Measurements from ENCODE around the gene SHROOM2.
"Not testable (repeated sequence)": the region's sequence is repeated elsewhere in the genome, so short reads cannot be mapped to it uniquely, and the experiment has no call there.

Gene SHROOM2

DNA sequence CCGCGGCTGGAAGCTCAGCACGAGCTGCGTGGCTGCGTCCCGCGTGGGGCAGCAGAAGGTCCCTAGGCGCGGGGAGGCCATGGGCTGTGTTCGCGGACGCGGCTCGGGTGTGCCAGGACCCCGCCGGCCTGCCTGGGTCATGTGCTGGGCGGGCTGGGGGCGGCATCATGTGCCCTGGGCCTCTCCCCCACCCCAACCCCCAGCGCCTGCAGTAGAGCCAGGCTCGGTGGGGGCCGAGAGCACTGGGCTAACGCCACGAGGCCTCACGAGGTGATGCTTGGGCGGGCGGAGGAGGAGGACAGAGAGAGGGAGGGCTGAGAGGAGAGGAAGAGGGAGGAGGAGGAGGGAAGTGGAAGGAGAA, 20.5 kb upstream of the SHROOM2 start, which contains the start of gene GPR143:
Gene GPR143, minus strand, starts transcription at position 111 of the 361 bp plus-strand sequence. Its CDS starts 30 bp downstream, at position 81.
- TF ChIP-seq, protein P1, sequence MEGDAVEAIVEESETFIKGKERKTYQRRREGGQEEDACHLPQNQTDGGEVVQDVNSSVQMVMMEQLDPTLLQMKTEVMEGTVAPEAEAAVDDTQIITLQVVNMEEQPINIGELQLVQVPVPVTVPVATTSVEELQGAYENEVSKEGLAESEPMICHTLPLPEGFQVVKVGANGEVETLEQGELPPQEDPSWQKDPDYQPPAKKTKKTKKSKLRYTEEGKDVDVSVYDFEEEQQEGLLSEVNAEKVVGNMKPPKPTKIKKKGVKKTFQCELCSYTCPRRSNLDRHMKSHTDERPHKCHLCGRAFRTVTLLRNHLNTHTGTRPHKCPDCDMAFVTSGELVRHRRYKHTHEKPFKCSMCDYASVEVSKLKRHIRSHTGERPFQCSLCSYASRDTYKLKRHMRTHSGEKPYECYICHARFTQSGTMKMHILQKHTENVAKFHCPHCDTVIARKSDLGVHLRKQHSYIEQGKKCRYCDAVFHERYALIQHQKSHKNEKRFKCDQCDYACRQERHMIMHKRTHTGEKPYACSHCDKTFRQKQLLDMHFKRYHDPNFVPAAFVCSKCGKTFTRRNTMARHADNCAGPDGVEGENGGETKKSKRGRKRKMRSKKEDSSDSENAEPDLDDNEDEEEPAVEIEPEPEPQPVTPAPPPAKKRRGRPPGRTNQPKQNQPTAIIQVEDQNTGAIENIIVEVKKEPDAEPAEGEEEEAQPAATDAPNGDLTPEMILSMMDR (IDR thresholded peaks at IDR 0.05; ENCODE audit: low read depth, low read length): no peak
- H3K4me3 ChIP-seq (ENCODE audit: low read depth, low read length): no peak within 1 kb of the TSS

DNA sequence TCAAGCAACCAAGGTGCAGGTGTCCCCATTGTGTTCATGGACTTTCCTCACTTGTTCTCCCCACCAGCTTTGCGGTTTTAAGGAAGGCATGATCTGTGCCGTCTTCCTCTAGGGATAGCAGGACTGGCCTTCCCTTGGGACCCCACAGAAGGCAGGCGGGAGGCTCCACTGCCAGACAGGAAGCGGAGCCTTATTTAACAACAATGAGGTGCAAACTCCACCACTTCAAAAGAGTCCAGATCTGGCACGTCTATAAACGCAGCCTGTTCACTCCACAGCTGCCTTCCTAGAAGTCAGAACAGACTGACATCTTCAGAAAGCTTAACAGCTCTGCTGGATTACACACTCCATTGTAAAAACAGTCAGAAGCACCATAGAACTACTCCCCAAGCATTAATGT, 18.9 kb upstream of the SHROOM2 start:
- TF ChIP-seq, protein P1 (IDR thresholded peaks at IDR 0.05; ENCODE audit: low read depth, low read length): no peak
- H3K4me3 ChIP-seq (ENCODE audit: low read depth, low read length): no peak overlapping the region

DNA sequence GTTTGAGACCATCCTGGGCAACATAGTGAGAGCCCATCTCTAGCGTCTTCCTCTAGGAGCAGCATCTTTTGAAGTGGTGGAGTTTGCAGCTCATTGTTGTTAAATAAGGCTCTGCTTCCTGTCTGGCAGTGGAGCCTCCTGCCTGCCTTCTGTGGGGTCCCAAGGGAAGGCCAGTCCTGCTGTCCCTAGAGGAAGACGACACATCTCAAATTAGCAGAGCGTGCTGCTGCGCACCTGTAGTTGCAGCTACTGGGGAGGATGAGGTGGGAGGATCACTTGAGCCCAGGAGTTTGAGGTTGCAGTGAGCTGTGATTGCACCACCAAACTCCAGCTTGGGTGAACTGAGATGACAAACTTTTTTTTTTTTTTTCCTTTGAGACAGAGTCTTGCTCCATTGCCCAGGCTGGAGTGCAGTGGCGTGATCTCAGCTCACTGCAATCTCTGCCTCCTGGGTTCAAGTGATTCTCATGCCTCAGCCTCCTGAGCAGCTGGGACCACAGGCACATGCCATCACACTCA, 17.8 kb upstream of the SHROOM2 start:
- H3K4me3 ChIP-seq (ENCODE audit: low read depth, low read length): not testable (repeated sequence)

DNA sequence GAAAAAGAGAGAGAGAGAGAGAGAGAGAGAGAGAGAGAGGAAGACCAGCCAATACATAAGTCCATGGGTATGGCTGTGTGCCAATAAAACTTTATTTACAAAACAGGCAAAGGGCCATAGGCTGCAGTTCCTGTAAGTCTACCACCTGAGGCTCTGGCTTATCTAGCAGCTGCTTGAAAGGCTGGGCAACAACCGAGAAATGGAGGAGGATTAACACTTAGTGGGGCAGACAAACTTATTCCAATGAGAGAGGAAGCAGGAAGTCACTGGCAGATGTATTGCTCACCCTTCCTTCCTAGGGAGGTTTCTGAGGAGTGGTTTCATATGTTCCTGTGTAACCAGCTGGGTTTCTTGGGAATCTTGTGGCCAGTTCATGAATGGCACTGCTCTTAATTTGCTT, 15.9 kb upstream of the SHROOM2 start:
- no peak overlapping the region for H3K4me3 ChIP-seq (ENCODE audit: low read depth, low read length)
- TF ChIP-seq, protein P1 (IDR thresholded peaks at IDR 0.05; ENCODE audit: low read depth, low read length): no peak

DNA sequence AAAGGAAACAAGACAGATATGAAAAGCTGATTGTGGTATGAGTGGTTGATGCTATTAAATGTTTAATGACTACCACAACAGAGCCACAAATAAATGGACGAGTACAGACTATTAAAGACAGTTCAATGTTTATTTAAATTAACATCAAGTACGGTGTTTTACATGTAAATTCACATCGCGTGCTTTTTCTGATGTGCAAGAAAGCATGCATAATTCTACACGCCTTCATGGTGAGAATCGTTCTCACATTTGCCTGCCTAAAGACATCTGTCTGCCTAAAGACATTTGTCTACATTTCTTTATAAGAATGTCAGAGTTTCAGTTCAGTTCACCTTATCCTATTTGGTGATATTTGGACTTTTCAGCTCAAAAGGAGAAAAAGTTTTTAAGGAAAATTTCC, 13.3 kb upstream of the SHROOM2 start:
- TF ChIP-seq, protein P1 (IDR thresholded peaks at IDR 0.05; ENCODE audit: low read depth, low read length): no peak
- H3K4me3 ChIP-seq (ENCODE audit: low read depth, low read length): no peak overlapping the region

DNA sequence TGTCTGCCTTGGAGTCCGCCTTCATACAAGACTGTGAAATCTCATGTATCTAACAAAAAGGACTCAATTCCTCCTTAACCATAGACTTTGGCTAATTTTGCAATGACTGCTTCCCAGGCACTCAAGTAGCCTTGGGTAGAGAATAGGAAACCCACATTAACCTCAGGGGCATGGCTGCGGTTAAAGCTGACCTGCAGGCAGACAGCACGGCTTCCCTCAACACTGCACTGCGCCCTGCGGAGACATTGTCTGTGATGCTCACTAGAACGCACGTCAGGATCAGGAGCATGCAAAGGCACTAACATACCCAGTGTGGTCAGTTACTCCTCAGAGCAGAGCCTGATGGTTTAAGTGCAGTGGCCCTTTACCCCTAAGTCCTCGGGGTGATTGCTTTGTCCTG, 10.3 kb upstream of the SHROOM2 start:
- no peak overlapping the region for H3K4me3 ChIP-seq (ENCODE audit: low read depth, low read length)
- TF ChIP-seq, protein P1 (IDR thresholded peaks at IDR 0.05; ENCODE audit: low read depth, low read length): no peak

DNA sequence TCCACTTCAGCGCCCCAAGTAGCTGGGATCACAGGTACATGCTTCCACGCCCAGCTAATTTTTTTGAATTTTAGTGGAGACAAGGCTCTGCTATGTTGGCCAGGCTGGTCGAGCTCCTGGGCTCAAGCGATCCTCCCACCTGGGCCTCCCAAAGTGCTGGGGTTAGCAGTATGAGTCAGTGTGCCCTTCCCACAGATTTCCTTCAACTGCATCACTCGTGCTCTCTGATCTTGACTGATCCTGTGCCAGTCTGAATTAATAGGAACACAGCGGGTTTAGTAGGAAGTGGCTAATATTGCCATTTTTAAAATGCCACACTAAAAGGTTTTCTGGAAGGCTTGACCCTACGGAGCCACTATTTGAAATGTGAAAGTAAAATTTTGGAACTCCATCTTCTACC, 4.3 kb upstream of the SHROOM2 start:
- H3K4me3 ChIP-seq (ENCODE audit: low read depth, low read length): no peak overlapping the region
- TF ChIP-seq, protein P1 (IDR thresholded peaks at IDR 0.05; ENCODE audit: low read depth, low read length): no peak

DNA sequence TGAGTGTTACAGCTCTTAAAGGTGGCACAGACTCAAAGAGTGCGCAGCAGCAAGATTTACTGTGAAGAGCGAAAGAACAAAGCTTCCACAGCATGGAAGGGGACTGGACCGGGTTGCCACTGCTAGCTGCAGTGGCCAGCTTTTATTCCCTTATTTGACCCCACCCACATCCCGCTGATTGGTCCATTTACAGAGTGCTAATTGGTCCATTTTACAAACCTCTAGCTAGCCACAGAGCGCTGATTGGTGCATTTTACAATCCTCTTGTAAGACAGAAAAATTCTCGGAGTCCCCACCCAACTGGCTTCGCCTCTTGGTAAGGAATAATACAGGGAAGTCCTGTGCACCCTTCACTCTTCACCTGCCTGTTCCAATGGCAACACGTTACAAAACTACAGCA, 1.9 kb upstream of the SHROOM2 start:
- H3K4me3 ChIP-seq (ENCODE audit: low read depth, low read length): no peak overlapping the region
- TF ChIP-seq, protein P1 (IDR thresholded peaks at IDR 0.05; ENCODE audit: low read depth, low read length): no peak
